ENCODE measurements around the gene PCNT. TPM values are rescaled to one million over a fixed set of nuclear protein-coding genes. Genes with fewer than 3 reads are reported as not detected.

Gene PCNT
- total and polyA plus RNA-seq, 7 experiments from 2014 or later = 13.7 to 68.2 (median 54.3) TPM

DNA sequence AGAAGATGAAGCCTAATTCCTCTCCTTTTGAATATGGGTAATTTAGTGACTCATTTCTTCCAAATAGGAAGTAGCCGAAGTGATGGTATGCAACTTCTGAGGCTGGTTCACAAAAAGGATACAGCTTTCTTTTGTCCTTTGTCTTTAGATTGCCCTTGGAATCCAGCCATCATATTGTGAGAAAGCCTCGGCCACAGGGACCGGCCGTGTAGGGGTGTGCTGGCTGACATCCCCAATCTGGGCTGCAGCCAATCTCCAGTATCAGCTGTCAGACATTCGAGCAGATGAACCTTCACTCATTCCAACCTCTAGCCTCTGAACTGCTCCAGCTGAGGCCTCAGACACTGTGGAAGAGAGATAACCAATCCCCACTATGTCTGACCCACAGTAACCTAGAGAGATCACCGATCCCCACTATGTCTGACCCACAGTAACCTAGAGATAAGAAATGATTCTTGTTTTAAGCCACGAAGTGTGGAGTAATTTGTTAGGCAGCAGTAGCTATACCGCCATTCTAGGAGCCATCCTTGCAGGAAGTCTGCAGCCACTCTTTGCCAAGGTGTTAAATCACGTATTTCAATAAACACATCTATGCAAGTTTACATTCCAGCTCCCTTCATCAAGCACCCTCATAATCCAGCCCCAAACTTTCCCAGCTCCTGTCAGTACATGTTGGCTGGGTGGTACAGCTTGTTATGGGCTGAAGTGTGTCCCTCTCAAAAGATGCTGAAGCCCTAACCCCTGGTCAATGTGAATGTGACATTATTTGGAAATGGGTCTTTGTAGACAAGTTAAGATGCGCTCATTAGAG lies 131.8 kb downstream of the PCNT start:
- peaks cover 4 to 14% of the 10 kb centered on the region in 2 donors for H3K4me1 ChIP-seq (ENCODE audit: control insufficient read depth in 2 of 2, insufficient read depth in 2 of 2, low read length in 2 of 2)
- Mint-ChIP-seq H3K4me3 (peak overlapping the region in 7 of 10 donors; percentile 18 to 93 (median 37)), H3K36me3 (peaks cover 0 to 16% (median 0%) of the 10 kb centered on the region in 5 donors), H3K27me3 (no peaks in the 10 kb centered on the region), H3K27ac (peak overlapping the region in 3 of 9 donors; percentile 6 to 48 (median 17)), H3K4me1 (peaks cover 18 to 42% (median 30%) of the 10 kb centered on the region in 7 donors), H3K9me3 (no peaks in the 10 kb centered on the region)
- CTCF ChIA-PET = no interaction called here
- H3K36me3 ChIP-seq (ENCODE audit: control insufficient read depth in 2 of 3, insufficient read depth in 3 of 3, low read length in 3 of 3) = peaks cover 0 to 9% (median 0%) of the 10 kb centered on the region in 3 experiments
- H3K4me3 ChIP-seq (ENCODE audit: low read length) = no peak overlapping the region
- no peak overlapping the region for H3K27ac ChIP-seq (ENCODE audit: low read depth, low read length)
- H3K9me3 ChIP-seq (ENCODE audit: control insufficient read depth in 2 of 3, low read length in 3 of 3) = no peaks in the 10 kb centered on the region
- POLR2A ChIA-PET = no interaction called here
- no peak for DNase-seq
- intact Hi-C loops (cut with micrococcal nuclease) = loop anchor here (5.0 kb wide), 4 partner anchors 133 to 483 kb away; partner anchors contain the start of genes C21orf58 (in 1 of the 2), LSS (in 1 of the 2), MCM3AP (in 1 of the 2) and PCNT (in 1 of the 2)
- H3K27me3 ChIP-seq (ENCODE audit: control insufficient read depth in 2 of 2, insufficient read depth in 2 of 2, low read length in 2 of 2) = no peaks in the 10 kb centered on the region
- no peak for ATAC-seq

DNA sequence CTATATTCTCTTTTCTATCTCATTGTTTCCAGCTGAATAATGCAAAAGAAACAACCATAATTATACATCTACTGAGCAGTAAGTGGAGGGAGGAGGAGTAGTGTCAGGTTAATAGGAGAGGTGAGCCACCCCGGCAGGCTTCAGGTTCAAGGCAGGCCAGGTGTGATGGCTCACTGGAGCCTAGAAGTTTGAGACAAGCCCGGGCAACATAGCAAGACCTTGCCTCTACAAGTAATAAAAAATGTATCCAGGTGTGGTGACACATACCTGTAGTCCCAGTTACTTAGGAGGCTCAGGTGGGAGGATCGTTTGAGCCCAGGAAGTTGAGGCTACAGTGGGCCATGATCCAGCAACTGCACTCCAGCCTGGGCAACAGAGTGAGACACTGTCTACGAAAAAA lies 132.8 kb downstream of the PCNT start:
- intact Hi-C loops (cut with micrococcal nuclease) = loop anchor here (5.0 kb wide), 4 partner anchors 134 to 484 kb away; partner anchors contain the start of genes C21orf58 (in 1 of the 2), LSS (in 1 of the 2), MCM3AP (in 1 of the 2) and PCNT (in 1 of the 2)

DNA sequence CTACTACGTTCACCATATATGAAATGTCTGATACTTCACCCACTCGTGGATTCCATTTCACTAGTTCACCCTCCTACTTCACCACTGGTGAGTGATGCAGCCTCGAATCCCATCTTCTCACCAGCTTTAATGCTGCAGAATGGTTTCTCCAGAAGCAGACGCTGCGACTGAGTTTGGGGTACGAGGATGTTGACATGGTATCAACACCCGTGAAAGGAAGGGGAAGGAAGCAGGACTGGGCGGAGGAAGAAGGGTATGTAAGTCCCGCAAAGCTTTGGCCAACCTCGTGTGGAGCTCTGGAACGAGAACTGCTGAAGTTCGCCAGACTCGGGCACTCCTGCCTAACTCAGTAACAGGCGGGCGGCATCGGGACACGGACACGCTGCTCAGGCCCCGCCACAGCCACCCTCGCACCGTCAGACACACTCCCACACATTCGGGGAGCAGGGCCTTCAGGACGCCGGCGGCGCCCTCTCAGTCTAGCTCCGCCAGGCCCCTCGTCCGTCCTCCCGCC lies 133.9 kb downstream of the PCNT start:
- H3K27me3 ChIP-seq (ENCODE audit: control insufficient read depth in 2 of 2, insufficient read depth in 2 of 2, low read length in 2 of 2) = no peaks in the 10 kb centered on the region
- intact Hi-C loops (cut with micrococcal nuclease) = loop anchor here (1.0 to 5.0 kb wide), 11 partner anchors 34 to 486 kb away; partner anchors contain the start of genes LSS (in 2 of the 2), PCNT (in 2 of the 2), YBEY (in 2 of the 2) and C21orf58 (in 1 of the 2)

More for the DNA sequence above, 132.8 kb downstream of the PCNT start:
- peaks cover 0 to 16% (median 0%) of the 10 kb centered on the region in 5 donors for H3K36me3 Mint-ChIP-seq
- ChIA-PET POLR2A (interaction anchor here (0.7 to 1.4 kb wide), 2 partner anchors 81 to 179 kb away, joined by 3 to 5 read pairs; partner anchors contain the start of gene PRMT2), CTCF (no interaction called here)
- H3K4me1 Mint-ChIP-seq = peaks cover 19 to 48% (median 34%) of the 10 kb centered on the region in 7 donors
- peak overlapping the region in 2 of 9 donors; percentile 12 to 48 for H3K27ac Mint-ChIP-seq
- no peak for ATAC-seq
- H3K9me3 ChIP-seq (ENCODE audit: control insufficient read depth in 2 of 3, low read length in 3 of 3) = no peaks in the 10 kb centered on the region
- no peak overlapping the region for H3K27ac ChIP-seq (ENCODE audit: low read depth, low read length)
- no peak overlapping the region for H3K4me3 ChIP-seq (ENCODE audit: low read length)
- DNase-seq = no peak
- peak overlapping the region in 9 of 10 donors; percentile 27 to 93 (median 79) for H3K4me3 Mint-ChIP-seq
- H3K27me3 ChIP-seq (ENCODE audit: control insufficient read depth in 2 of 2, insufficient read depth in 2 of 2, low read length in 2 of 2) = no peaks in the 10 kb centered on the region
- H3K36me3 ChIP-seq (ENCODE audit: control insufficient read depth in 2 of 3, insufficient read depth in 3 of 3, low read length in 3 of 3) = peaks cover 0 to 9% (median 0%) of the 10 kb centered on the region in 3 experiments
- no peaks in the 10 kb centered on the region for H3K27me3 Mint-ChIP-seq
- H3K4me1 ChIP-seq (ENCODE audit: control insufficient read depth in 2 of 2, insufficient read depth in 2 of 2, low read length in 2 of 2) = peaks cover 4 to 17% of the 10 kb centered on the region in 2 donors
- no peaks in the 10 kb centered on the region for H3K9me3 Mint-ChIP-seq

DNA sequence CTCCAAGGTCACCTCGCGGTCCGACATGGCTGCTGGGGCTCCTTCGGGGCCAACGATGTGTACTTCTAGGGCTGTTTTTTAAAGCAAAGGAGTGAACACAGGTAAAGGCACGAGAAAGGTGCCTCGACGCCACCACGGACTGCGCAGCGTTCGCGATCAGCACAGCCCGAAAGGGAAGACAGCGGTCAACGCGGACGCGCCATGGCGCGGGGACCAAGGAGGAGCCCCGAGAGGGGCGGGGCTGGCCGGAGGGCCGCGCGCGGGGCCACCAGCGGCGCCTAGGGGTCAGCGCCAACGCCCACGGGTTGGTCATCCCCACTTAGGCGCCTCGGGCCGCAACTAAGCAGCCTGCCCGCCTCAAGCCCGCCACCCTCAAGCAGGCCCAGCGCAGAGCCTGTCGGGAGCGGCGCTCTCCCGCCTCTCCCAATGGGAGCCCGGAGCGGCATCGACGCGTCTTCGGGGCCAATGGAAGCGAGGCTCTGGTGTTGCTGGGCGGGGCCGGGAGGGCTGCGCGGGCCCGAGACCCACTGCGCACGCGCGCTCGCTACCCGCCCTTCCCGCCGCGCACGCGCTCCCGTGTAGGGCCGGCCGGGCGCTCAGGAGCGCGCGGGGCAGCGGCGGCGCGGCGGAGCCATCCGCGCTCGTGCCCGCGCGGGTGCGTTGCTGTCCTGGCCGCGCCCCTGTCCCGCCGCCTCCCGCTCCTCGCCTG lies 134.5 kb downstream of the PCNT start, which contains the start of gene DIP2A:
DIP2A (plus strand) TSS at position 577 of the 709 bp plus-strand sequence. CDS start 241 bp downstream, outside the sequence.
- intact Hi-C loops (cut with micrococcal nuclease) = loop anchor here (1.0 to 5.0 kb wide), 11 partner anchors 34 to 486 kb away; partner anchors contain the start of genes LSS (in 2 of the 2), PCNT (in 2 of the 2), YBEY (in 2 of the 2) and C21orf58 (in 1 of the 2)
- Mint-ChIP-seq H3K36me3 (peaks cover 0 to 14% (median 4%) of the 10 kb centered on the region in 5 donors), H3K4me3 (peak within 1 kb of the TSS; percentile 86 to 96 (median 92)), H3K4me1 (peaks cover 28 to 62% (median 48%) of the 10 kb centered on the region in 7 donors), H3K27me3 (no peaks in the 10 kb centered on the region), H3K9me3 (no peaks in the 10 kb centered on the region), H3K27ac (peak within 1 kb of the TSS; percentile 85 to 97 (median 91))
- Histone ChIP-seq H3K27ac (ENCODE audit: low read depth, low read length) (peak within 1 kb of the TSS; percentile 94), H3K27me3 (ENCODE audit: control insufficient read depth in 2 of 2, insufficient read depth in 2 of 2, low read length in 2 of 2) (no peaks in the 10 kb centered on the region), H3K4me3 (ENCODE audit: low read length) (peak within 1 kb of the TSS; percentile 81), H3K4me1 (ENCODE audit: control insufficient read depth in 2 of 2, insufficient read depth in 2 of 2, low read length in 2 of 2) (peaks cover 4 to 17% of the 10 kb centered on the region in 2 donors), H3K9me3 (ENCODE audit: control insufficient read depth in 2 of 3, low read length in 3 of 3) (no peaks in the 10 kb centered on the region), H3K36me3 (ENCODE audit: control insufficient read depth in 2 of 3, insufficient read depth in 3 of 3, low read length in 3 of 3) (peaks cover 0 to 9% (median 0%) of the 10 kb centered on the region in 3 experiments)
- ChIA-PET CTCF (no interaction called here), POLR2A (interaction anchor here (0.7 to 2.4 kb wide), 9 partner anchors 11 to 178 kb away, joined by 3 to 9 read pairs (median 4); no protein-coding TSS in a partner anchor)
- DNase-seq = peak; percentile 93 to 97 (median 96)
- peak; percentile 98 for ATAC-seq

More for the DNA sequence above, 133.9 kb downstream of the PCNT start:
- peaks cover 0 to 14% (median 3%) of the 10 kb centered on the region in 5 donors for H3K36me3 Mint-ChIP-seq
- Histone ChIP-seq H3K4me1 (ENCODE audit: control insufficient read depth in 2 of 2, insufficient read depth in 2 of 2, low read length in 2 of 2) (peaks cover 4 to 17% of the 10 kb centered on the region in 2 donors), H3K36me3 (ENCODE audit: control insufficient read depth in 2 of 3, insufficient read depth in 3 of 3, low read length in 3 of 3) (peaks cover 0 to 9% (median 0%) of the 10 kb centered on the region in 3 experiments), H3K9me3 (ENCODE audit: control insufficient read depth in 2 of 3, low read length in 3 of 3) (no peaks in the 10 kb centered on the region), H3K27ac (ENCODE audit: low read depth, low read length) (peak overlapping the region; percentile 94), H3K4me3 (ENCODE audit: low read length) (peak overlapping the region; percentile 81)
- peaks cover 25 to 58% (median 42%) of the 10 kb centered on the region in 7 donors for H3K4me1 Mint-ChIP-seq
- H3K27ac Mint-ChIP-seq = peak overlapping the region; percentile 72 to 97 (median 85)
- ATAC-seq (no peak), DNase-seq (peak in 5 of 9 donors; percentile 17 to 22 (median 19))
- H3K27me3 Mint-ChIP-seq = no peaks in the 10 kb centered on the region
- POLR2A ChIA-PET = interaction anchor here (1.0 to 2.2 kb wide), 8 partner anchors 32 to 179 kb away, joined by 3 to 6 read pairs (median 4); partner anchors contain the start of gene PRMT2
- peak overlapping the region; percentile 79 to 94 (median 90) for H3K4me3 Mint-ChIP-seq
- CTCF ChIA-PET = no interaction called here
- no peaks in the 10 kb centered on the region for H3K9me3 Mint-ChIP-seq

DNA sequence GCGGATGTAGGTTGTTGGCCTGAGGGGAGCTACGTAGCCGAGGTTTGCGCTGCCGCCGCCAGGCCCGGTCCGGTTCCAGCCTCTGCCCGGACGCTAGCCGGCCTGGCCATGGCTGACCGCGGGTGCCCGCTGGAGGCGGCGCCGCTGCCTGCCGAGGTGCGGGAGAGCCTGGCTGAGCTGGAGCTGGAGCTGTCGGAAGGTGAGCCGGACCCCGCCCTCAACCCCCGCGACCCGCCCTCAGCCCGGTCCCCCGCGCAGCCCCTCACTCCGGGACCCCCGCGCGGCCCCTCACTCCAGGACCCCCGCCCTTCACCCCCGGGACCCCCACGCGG lies 135.0 kb downstream of the PCNT start:
- Mint-ChIP-seq H3K9me3 (no peaks in the 10 kb centered on the region), H3K4me1 (peaks cover 28 to 63% (median 49%) of the 10 kb centered on the region in 7 donors), H3K4me3 (peak overlapping the region; percentile 79 to 93 (median 84)), H3K27me3 (no peaks in the 10 kb centered on the region), H3K27ac (peak overlapping the region in 5 of 9 donors; percentile 71 to 88 (median 85)), H3K36me3 (peaks cover 0 to 16% (median 4%) of the 10 kb centered on the region in 5 donors)
- no peaks in the 10 kb centered on the region for H3K9me3 ChIP-seq (ENCODE audit: control insufficient read depth in 2 of 3, low read length in 3 of 3)
- ChIA-PET CTCF (no interaction called here), POLR2A (interaction anchor here (0.7 to 2.4 kb wide), 5 partner anchors 11 to 147 kb away, joined by 3 to 9 read pairs (median 5); no protein-coding TSS in a partner anchor)
- peak overlapping the region; percentile 90 for H3K27ac ChIP-seq (ENCODE audit: low read depth, low read length)
- H3K4me1 ChIP-seq (ENCODE audit: control insufficient read depth in 2 of 2, insufficient read depth in 2 of 2, low read length in 2 of 2) = peaks cover 4 to 17% of the 10 kb centered on the region in 2 donors
- intact Hi-C loops (cut with micrococcal nuclease) = loop anchor here (2.0 to 5.0 kb wide), 5 partner anchors 92 to 487 kb away; partner anchors contain the start of genes C21orf58 (in 1 of the 2), LSS (in 1 of the 2), MCM3AP (in 1 of the 2) and PCNT (in 1 of the 2)
- H3K36me3 ChIP-seq (ENCODE audit: control insufficient read depth in 2 of 3, insufficient read depth in 3 of 3, low read length in 3 of 3) = peaks cover 0 to 9% (median 0%) of the 10 kb centered on the region in 3 experiments
- H3K27me3 ChIP-seq (ENCODE audit: control insufficient read depth in 2 of 2, insufficient read depth in 2 of 2, low read length in 2 of 2) = no peaks in the 10 kb centered on the region
- ATAC-seq = no peak
- no peak for DNase-seq
- peak overlapping the region; percentile 69 for H3K4me3 ChIP-seq (ENCODE audit: low read length)

Data from naive thymus-derived CD4-positive, alpha-beta T cell (primary cell).